ENCODE results near the gene RILPL2.
"Not testable (repeated sequence)": the region's sequence is repeated elsewhere in the genome, so short reads cannot be mapped to it uniquely, and the experiment has no call there.

RILPL2 gene

DNA sequence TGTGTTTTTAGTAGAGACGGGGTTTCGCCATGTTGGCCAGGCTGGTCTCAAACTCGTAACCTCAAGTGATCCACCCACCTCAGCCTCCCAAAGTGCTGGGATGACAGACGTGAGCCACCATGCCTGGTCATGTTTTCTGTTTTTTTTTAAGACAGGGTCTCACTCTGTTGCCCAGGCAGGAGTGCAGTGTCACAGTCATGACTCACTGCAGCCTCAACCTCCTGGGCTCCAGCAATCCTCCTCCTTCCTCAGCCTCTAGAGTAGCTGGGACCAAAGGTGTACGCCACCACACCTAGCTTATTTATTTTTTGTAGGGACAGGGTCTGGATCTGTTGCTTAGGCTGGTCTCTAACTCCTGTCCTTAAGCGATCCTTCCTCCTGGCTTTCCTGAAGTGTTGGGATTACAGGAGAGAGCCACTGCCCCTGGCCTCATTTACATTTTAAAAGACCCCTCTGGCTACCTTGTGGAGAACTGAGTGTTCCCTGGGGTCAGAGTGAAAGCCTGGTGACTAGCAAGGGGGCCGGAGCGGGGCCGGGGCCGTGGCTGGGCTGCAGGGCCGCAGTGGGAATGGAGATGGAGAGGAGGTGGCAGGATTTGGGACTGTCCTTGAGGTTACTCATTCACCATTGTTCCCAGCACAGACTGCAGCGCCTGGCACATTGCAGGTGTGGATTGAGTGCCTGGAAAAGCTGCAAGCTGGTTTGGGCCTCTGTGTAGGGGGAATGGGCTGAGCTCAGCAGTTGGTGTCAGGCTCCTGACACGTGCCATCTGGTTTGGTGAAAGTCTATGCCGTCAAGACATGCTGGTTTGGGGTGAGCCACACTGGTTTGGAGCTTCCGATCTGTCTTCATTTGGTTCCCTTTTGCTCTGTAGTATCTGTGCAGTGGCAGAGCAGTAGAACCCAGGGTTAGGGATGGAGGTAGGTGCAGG lies 34.5 kb downstream of the RILPL2 start:
- DNase-seq = no peak

DNA sequence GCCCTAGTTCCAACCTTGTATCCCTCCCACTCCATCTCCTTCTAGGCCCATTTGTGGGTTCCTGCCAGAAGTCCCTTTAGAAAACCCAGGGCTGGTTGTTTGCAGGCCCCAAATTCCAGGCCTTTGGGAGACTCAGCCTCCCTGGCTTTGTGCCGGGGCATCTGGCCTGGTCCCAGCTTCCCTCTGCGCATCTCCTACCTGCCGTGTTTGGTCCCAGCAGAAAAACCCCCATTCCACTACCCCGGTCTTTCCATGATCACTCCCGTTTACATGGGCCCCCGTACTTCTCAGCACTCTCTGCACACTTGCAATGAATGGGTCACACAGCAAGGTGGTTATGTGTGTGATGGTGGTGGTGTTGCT lies 37.2 kb downstream of the RILPL2 start:
- DNase-seq = no peak

DNA sequence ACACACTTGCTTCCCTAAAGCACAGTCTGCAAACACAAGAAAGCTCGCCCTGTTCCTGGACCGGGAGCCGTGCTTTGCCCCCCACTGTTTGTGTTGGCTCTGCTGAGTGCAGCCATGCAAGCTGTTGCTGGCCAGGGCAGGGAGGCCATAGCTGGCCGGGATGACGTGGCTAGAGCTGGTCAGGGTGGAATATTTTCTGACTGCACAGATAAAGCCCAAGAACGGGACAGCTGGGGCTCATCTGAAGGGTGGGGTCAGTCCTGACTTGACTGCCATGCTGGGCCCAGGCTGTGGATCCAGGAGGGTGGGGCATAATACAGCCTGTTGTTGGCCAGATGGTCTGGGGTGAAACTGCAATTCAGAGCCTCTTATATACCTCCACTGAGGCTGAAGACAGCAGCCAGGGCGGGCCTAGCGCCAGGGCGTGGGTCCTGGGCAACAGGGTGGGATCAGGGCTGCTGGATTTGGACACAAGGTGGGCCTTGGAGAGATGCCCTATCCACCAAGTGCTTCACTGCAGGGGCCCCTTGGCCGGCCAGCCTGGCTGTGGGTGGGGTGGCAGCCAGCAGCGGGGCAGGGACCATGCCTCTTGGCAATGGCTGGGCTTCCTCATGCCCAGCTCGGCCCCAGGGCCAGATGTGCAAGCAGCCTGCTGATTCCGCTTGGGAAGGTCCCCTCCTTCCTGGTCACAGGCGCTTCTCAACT lies 37.8 kb downstream of the RILPL2 start:
- no peak for DNase-seq

DNA sequence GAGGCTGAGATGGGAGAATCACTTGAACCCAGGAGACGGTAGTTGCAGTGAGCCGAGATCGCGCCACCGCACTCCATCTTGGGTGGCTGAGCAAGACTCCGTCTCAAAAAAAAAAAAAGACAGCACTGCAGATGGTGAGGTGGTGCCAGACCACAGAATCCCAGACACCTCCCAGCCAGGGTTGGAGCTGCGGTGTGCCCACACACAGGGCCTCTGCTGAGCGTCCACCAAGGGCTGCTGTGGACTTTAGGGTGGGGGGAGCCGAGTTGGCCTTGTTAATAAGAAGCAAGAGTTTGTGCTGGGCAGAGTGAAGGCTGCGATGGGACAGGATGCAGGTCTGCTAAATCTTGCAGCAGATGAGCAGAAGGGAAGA lies 38.3 kb downstream of the RILPL2 start:
- DNase-seq = no peak

DNA sequence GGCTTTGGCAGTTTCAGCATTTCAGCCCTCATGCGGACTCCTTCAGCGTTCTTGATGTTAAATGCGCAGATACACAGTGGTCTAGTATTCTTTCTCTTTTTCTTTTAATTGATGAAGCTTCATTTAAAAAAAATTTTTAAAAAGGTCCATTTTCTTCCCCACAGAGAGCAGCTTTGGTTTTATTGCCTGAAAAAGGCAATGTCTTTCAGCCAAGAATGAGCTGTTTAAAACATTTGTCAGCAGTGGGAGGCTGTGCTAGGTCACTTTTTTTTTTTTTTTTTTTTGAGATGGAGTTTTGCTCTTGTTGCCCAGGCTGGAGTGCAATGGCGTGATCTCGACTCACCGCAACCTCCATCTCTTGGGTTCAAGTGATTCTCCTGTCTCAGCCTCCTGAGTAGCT lies 39.1 kb downstream of the RILPL2 start:
- no peak for DNase-seq

DNA sequence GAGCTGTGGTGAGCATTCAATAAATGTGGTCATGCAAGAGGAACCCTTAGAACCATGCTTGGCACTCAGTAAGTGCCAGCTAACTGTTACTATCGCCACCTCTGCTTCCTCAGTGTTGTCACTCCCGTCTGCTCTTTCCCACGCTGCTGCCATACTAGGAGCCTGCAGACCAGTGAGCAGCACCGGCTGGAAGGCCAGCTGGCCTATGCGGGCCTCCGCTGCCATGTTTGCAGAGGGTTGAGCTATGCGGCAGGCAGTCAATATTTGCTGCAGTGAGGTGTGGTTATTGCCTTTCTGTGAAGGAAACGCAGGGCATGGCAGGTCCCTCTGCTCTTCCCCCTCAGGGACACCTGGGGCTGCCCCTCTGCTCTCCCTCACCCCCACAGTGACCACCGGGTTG lies 39.5 kb downstream of the RILPL2 start:
- no peak for DNase-seq

DNA sequence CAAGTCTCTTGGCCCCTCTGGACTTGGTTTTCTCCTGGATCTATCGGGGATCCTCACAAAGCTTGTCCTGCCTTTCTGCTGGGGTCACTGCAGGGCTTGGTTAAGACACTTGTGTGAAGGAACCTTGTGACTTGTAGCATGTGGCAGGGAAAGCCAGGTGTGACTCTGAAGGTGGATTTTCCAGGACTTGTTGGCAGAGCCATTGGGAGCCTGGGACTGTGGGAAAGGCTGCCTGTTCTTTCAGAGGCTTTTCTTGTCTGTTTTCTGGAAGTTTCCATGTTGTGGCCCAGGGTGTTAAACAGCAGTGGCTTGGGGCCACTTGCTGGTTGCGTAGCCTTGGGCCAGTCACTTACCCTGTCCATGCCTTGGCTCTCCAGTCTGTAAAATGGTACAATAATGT lies 39.9 kb downstream of the RILPL2 start:
- no peak for DNase-seq

DNA sequence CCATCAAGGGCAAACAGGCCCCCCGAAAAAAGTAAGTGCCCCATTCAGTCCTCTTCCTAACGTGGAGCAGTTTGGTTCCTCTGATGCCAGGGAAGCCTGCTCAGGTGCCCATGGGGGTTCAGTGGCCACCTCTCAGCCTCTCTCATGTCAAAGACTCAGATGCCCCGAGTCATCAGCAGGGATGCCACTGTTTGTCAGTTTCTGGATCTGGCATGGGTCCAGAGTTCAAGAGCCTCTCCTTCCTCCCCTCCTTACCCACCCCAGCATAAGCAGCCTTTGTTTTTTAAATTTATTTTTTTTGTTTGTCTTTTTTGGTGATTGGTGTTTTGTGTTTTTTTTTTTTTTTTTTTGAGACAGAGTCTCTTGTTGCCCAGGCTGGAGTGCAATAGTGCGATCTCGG lies 41.2 kb downstream of the RILPL2 start:
- no peak for DNase-seq

DNA sequence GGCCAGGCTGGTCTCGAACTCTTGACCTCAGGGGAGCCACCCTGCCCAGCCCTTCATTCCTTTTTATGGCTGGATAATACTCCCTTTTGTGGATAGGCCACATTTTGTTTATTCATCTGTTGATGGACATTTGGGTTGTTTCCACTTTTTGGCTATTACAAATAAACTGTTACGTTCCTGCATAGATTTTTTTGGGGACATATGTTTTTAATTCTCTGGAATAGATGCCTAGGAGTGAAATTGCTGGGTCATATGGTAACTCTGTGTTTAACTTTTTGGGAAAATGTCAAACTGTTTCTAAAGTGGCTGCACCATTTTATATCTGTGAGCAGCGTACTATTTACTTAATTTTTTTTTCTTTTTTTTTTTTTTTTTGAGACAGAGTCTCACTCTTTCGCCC lies 42.7 kb downstream of the RILPL2 start:
- DNase-seq = no peak

DNA sequence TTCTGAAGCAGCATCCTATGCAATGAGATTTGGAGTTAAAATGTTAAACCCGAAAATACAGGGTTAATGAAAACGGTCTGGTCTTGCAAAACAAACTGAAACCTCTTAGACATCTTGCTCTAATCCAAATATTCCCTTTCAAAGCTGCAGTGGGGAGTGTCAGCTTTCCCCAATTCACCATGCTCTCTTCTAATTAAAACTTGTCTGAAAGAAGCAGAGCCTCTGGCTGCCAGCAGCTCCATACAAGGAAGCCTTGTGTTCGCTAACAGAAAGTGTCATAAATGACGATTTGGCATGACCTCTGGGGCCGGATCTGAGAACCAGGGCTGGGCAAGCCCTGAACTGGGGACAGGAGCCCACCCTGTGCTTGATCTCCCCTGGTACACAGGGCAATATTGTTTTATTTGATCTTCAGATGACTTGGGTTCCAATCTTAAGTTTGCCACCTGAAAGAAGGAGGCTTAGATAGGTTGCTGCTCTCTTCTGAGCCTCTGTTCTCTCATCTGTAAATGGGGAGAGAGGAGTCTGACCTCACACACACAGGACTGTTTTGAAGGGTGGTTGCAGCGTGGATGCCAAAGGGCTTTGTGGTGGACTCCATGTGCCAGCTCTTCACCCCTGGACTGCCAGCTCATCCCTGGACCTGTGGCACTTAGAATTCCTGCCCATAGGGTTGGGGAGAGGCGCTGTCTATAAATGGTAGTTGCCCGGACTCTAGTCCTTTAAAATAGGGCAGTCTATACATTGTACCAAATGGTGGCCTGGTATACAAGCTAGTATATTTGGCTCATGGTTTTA lies 44.7 kb downstream of the RILPL2 start:
- DNase-seq = no peak

DNA sequence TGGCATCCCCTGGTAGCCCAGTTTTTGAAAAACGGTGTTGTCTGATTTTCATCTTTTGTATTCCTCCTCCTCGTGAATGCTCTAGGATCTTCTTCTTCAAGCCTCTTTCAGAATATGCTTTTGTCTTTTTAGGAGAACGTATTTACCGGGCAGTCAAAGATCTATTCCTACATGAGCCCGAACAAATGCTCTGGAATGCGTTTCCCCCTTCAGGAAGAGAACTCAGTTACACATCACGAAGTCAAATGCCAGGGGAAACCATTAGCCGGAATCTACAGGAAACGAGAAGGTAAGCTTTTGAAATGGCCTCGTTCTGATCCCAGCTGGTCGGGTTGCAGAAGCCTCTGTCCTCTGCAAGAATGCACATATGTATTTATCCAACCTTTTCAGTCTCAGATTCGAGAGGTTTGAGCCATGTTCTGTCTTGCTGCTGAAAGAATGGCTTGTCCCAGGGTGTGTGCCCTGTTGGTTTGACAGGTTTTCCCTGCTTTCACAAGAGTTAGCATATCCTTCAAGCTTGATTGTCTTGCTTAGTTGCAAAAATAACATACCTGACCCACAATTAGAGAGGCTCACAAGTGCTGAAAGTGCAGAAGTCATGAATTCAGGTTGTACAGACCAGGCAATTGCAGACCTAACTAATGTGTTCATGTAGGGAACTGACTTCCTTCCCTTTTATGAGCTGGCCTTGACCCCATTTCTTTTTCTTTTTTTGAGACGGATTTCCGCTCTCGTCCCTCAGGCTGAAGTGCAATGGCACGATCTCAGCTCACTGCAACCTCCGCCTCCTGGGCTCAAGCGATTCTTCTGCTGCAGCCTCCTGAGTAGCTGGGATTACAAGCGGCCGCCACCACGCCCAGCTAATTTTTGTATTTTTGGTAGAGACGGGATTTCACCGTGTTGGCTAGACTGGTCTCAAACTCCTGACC lies 45.7 kb downstream of the RILPL2 start:
- no peak for DNase-seq

DNA sequence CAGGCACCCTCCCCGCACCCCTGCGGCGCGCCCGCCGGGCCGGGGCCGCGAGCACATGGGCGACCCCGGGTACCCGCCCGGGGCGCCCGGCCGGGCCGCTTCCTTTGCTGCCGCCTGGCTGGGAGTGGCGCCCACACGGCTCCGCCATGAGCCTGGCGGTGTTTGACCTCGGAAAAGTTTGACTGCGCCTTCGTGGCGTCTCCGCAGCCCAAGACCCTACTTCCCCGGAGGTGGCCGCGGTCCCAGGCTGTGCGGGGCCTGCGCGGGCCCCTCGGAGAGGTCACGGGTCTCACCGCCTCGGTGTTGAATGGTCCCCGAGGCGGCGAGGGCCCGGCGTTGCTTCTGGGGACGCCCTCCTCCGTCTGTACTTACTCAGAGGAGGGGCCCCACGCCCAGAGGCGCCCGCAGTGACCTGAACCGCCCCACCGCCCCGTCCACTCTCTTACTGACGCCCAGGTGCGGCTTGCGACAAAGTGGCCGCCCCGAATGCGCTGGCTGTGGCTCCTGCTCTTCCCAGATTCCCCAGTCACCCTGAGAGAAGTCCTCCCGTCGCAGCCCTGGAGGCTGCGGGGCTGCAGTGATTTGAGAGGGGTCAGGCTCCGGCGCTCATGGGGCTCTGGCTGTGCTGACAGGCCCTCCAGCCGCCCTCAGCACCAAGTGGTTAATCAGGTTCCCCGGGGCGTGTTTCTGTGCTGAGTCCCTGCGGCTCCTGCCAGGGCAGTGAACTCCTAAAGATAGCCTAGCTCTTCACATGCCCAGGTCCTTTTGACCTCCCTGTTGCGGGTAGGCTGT lies 46.7 kb downstream of the RILPL2 start:
- DNase-seq = peak; percentile 70

DNA sequence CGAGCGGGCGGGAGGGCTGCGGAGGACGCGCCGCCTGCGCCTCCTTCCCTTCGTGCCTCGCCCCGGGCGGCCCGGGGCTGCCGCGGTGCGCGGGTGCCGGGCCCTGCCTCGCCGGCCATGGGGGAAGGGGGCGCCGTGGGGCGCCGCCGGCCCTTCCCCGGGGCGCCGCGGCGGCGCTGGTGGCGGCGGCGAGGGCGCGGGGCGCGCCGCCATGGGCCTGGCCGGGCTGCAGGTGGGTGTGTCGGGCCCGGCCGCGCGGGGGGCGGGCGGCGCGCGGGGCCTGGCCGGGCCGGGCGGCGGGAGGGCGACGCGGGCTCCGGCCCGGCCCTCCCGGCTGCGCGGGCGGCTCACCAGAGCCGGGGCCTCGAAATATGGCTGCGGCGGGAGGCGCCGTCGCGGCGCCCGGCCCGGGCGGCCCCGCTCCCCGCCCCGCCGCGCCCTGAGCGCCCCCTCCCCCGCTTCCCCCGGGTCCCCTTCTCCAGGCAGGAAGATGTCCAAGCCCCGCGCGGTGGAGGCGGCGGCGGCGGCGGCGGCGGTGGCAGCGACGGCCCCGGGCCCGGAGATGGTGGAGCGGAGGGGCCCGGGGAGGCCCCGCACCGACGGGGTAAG lies 47.4 kb downstream of the RILPL2 start:
- no peak for DNase-seq

DNA sequence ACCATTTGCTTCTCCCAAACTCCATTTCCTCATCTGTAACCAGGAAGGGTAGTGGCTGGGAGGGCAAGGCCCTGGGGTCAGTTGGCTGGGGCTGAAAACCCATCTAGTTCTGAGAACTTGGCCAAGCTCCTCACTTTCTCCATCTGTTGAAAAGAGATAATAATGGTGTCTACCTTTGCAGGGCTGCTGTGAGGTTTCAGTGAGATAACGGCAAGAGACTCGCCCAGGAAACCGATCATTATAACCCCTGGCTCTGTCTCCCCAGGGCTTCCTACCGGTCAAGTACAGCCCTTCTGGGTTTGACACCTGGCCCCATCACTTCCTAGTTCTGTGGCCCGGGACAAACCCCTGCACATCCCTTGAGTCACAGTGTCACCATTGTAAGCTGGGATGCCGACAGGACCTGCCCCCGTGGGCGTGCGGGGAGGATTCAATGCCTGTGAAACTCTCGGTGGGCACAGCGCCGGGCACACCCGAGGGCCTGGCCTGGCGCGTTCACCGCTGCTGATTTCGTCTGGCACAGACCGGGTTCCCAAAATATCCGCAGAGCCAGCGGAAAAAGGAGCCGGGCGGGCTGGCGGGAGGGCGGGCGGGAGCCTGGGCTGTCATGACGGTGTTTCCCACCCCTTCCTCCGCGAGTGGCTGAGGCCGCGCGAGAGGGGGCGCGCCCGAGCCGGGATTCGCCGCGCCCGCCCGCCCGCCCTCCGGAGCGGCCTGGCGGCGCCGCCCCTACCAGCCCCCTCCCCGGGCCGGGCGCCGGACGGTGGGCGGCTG lies 48.1 kb downstream of the RILPL2 start:
- peak; percentile 85 for DNase-seq

DNA sequence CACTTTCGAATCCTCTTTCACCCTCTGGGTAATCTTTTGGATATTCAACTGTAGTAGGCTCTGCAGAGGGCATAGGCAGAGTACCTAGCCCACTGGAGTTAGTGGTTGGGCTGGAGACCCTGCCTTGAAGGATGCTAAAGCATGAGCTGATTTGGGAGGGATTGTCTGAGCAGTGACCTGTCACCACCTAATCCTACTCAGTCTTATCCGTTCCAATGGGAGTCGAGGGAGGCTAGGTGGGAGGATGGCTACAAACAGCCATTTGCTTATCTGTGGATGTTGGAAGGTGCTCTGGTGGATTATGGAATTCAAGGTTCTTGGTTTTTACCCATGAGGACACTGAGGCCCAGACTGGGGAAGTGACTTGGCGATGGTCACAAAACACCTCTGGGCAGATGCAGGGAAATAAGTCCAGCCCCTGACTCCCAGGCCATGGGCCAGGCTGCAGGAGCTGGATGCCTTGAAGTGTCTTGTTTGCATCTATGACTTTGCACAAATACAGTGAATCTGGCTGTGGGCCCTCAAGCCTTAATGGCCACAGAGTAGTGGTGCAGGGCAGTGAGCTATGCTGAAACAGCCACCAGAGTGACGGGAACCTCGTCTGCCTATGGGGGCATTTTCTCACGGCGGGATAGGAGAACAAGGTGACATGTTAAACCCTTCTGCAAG lies 48.8 kb downstream of the RILPL2 start:
- DNase-seq = no peak

DNA sequence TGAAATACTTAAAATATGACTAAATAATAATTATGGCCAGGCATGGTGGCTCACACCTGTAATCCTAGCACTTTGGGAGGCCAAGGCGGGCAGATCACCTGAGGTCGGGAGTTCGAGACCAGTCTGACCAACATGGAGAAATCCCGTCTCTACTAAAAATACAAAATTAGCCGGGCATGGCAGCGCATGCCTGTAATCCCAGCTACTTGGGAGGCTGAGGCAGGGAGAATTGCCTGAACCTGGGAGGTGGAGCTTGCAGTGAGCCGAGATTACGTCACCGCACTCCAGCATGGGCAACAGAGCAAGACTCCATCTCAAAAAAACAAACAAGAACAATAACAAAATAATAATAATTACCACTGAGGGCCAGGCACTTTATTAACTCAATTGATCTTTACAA lies 50.9 kb downstream of the RILPL2 start:
- not testable (repeated sequence) for DNase-seq

DNA sequence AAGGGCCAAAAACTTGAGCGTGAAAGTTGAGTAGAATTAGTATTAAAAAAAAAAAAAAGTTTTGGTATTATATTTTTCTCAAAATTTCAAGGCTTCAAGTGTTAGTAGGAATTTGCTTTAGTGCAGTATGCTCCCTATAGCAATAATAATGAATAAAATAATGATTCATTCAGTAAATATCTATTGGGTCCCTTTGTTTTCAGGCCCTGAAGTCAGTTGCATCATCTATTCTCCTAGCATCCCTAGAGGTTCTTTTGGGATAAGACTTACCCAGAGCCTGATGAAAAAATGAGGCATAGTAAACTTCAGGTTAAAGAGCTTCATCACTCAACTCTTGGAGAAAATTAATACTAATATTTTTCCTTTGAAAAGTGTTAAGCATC lies 51.5 kb downstream of the RILPL2 start:
- DNase-seq = no peak

DNA sequence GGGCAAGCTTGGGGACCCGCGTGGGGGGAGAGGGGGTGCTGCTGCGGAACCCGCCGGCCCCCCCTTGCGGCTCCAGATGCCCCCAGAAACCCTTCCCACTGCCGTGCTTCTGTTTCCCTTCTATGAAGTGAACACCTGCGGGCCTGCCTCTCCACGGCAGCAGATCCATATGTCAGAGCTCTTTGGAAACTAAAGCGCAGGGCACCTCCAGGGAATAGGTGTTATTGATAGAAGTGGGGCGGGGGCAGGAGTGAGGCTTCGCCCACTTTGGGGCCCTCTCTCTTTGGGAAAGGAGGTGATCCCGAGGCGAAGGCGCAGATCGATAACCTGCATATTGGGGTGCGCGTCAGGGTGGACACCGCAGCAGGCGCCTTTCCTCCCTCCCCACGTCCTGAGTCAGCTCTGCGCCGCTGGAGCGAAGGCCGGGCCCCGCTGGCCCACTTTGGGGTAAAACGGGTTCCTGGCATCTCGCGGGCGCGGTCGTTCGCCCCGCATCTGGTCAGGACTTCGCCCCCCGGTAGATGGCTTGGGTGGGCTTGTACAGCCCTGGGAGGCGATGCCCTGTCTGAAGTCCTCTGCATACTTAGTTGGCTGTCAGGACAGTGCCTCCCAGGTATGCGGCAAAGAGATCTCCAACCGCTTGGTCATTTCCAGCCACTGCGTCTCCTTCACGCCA lies 52.0 kb downstream of the RILPL2 start:
- no peak for DNase-seq

DNA sequence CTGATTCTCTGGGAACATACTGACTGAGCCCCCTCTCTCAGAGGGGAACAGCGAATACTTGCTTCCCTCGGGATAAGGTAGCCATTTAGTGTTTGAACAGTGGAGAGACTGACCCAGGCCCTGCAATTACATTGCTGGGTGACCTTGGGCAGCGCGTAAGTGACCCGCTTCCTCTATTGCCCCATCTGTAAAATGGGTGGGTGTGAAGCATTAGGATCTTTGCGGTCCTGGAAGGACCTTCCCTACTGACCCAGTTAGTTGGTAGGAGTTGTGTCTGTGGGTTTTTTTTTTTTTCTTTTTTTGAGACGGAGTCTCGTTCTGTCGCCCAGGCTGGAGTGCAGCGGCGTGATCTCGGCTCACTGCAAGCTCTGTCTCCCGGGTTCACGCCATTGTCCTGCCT lies 53.8 kb downstream of the RILPL2 start:
- DNase-seq = no peak
